Activated T-helper 1 cell treated with anti-CD3 and anti-CD28 coated beads, Interleukin-2, amount 50 U/mL, for 16 hours (primary cell): ENCODE results near the gene SH3GL1.
A peak's percentile ranks its signal among the peaks of the same experiment; 100 is the strongest.

ENCODE experiments used
- DNase-seq, 2 donors: peaks; one replicate each; pipeline ENCODE4 v3.0.0-alpha.2; 2020; ENCODE audit warnings: low read depth in 1 of 2, low spot score in 1 of 2

The SH3GL1 gene

GRCh38 chr19:4399812-4400134 lies 574 bp downstream of the SH3GL1 start:
- no peak for DNase-seq

GRCh38 chr19:4396949-4397783 lies 3.2 kb downstream of the SH3GL1 start:
- DNase-seq = no peak

GRCh38 chr19:4393947-4394590 lies 6.3 kb downstream of the SH3GL1 start:
- DNase-seq = no peak

GRCh38 chr19:4391701-4392483 lies 8.5 kb downstream of the SH3GL1 start:
- no peak for DNase-seq

- no peak for DNase-seq
These were observed 9.0 kb downstream of the SH3GL1 start for GRCh38 chr19:4391306-4391693.

GRCh38 chr19:4390567-4391305 lies 9.6 kb downstream of the SH3GL1 start:
- DNase-seq = no peak

- DNase-seq = no peak
These were observed 10.3 kb downstream of the SH3GL1 start for GRCh38 chr19:4390017-4390566.

GRCh38 chr19:4389511-4390016 lies 10.8 kb downstream of the SH3GL1 start:
- DNase-seq = no peak

- no peak for DNase-seq
These were observed 11.3 kb downstream of the SH3GL1 start for GRCh38 chr19:4389064-4389375.

- no peak for DNase-seq
These were observed 11.8 kb downstream of the SH3GL1 start for GRCh38 chr19:4388337-4389063.

- DNase-seq = no peak
These were observed 14.1 kb downstream of the SH3GL1 start for GRCh38 chr19:4386041-4386782.

- no peak for DNase-seq
These were observed 14.9 kb downstream of the SH3GL1 start for GRCh38 chr19:4385291-4386040.

- DNase-seq = peak; percentile 28 to 36
These were observed 20.1 kb downstream of the SH3GL1 start for GRCh38 chr19:4380254-4380727.

- DNase-seq = no peak
These were observed 20.7 kb downstream of the SH3GL1 start for GRCh38 chr19:4379383-4380253.

- DNase-seq = no peak
These were observed 21.5 kb downstream of the SH3GL1 start for GRCh38 chr19:4378886-4379285.

- DNase-seq = no peak
These were observed 23.2 kb downstream of the SH3GL1 start for GRCh38 chr19:4376991-4377781.

GRCh38 chr19:4376671-4376990 lies 23.7 kb downstream of the SH3GL1 start:
- DNase-seq = no peak
